HG03060 (cell line): ENCODE results near the gene ATR.
A peak's percentile ranks its signal among the peaks of the same experiment; 100 is the strongest.
"Not testable (repeated sequence)": the region's sequence is repeated elsewhere in the genome, so short reads cannot be mapped to it uniquely, and the experiment has no call there.

Experiments used
- ATAC-seq: cut with Tn5 transposase; IDR thresholded peaks from one replicate; pipeline ENCODE4 v1.9.1; 2021; ENCODE audit warnings: low read depth, moderate number of reproducible peaks; ENCODE audit not compliant: unreplicated experiment

Gene ATR

DNA sequence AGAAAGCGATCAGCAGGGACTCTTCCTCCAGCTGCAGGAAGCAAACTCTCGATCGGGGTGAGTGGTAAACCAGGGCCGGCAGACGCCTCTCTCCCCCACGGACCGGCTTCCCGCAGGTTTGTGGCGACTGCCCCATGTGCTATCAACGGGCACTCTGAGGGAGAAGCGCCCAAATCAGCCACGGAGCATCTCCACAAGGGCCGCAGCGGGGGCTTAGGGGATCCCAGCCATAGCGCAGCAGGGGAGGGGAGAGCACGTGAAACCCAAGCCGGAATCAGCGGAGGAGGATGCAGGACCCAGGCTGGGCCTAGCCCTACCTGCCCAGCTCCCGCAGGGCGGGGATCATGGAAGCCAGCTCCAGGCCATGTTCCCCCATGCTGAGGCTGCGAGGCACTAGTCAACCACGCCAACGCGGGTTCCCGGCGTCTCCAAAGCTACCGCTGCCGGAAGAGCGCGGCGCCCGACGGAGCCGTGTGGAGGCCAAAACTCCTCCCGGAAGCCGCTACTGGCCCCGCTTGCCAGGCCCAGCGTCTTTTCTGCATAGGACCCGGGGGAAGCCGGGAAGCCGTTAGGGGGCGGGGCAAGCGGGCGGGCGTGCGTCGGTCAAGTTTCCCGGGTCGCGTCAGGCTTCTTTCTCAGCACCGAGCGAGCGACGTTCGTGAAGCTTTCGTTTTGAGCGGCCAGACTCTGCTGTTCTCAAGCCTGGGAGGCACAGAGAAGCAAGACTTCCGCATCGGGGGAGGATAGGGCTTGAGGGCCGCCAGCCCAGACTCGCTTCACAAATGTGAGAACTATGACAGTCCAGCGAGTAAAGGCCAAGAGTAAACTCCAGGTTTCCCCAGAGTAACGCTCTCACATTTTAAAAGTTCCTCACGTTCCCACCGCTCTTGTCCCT is at the start of gene ATR:
TSS of gene ATR (minus strand) at position 405 of the 895 bp plus-strand sequence. CDS start at position 376, 29 bp downstream.
- ATAC-seq = peak; percentile 70

GRCh38 chr3:142626971-142627370 is 48.4 kb upstream of the ATR start:
- no peak for ATAC-seq

- no peak for ATAC-seq
These were observed 46.6 kb upstream of the ATR start for GRCh38 chr3:142625153-142625440.

DNA sequence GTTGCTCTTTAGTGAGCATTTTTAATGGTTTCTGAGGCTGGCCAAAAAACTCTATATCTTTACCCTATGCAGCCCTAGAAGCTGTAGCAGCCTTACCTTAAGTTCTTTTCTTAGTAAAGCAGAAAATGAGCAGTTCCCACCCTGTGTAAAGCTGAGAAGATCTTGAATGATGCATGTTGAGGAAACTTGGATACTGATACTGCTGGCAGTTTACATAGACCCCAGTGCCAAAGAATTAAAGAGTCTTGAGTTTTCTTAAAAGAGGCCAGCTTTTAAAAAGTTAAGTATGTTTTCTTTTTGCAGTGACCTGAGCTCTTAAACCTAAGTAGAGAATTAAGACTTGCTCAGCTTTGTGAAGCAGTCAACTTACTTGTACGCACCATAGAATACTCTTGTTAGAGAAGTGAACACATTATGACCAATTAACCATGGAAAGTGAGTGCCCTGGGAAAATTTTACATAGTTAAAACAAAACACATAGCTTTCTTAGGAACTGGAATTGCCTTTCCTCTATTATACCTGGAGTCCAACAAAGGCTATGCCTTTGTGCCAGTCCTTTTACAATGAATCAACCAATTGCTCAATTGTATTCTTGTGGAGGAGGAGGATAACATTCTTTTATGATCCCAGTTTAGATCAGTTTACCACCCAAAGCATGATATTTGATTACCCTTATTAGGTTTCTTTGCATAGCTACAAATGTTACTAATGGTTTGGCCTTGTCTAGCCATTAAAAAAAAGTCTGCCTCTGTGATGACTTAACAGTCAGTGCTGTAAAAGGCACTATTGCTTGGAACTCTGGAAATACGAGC is 46.0 kb upstream of the ATR start:
- ATAC-seq = no peak

DNA sequence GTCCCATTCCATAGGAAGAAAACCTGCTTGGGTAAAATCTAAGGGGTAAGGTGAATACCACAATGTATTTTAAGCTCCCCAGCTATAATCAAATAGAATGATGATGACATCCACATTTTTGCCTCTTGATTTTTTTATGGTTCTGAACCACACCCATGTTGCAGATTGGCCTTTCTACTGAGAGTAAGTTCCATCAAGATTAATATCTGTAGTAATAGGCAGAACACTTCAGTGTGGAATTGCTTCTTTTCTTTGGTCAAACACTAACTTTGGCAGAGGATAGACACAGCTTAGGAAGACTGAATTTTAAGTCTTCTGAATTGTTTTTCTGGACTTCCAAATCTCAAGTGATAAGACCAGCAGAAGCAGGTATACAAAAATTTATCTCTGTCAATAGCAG is 44.7 kb upstream of the ATR start:
- ATAC-seq = no peak

DNA sequence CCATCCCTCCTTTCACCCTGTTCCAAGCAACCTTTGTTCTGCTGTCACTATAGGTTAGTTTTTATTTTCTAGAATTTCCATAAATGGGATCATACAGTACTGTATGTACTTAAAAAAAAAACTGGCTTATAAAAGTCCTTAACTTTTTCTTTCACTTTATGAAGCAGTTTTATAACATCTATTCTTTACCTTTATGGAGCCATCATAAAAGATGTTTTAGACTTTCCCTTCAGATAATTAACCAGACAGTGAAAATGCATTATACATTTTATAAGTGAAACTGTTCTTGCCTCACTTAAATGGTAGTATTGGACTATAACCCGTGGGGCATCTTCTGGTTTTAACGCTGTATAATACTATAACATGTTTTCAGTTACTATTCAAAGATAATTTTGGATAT is 43.9 kb upstream of the ATR start:
- ATAC-seq = no peak

GRCh38 chr3:142618917-142619461 is 40.5 kb upstream of the ATR start:
- ATAC-seq = no peak

- ATAC-seq = no peak
These were observed 36.6 kb upstream of the ATR start for GRCh38 chr3:142615171-142615570.

DNA sequence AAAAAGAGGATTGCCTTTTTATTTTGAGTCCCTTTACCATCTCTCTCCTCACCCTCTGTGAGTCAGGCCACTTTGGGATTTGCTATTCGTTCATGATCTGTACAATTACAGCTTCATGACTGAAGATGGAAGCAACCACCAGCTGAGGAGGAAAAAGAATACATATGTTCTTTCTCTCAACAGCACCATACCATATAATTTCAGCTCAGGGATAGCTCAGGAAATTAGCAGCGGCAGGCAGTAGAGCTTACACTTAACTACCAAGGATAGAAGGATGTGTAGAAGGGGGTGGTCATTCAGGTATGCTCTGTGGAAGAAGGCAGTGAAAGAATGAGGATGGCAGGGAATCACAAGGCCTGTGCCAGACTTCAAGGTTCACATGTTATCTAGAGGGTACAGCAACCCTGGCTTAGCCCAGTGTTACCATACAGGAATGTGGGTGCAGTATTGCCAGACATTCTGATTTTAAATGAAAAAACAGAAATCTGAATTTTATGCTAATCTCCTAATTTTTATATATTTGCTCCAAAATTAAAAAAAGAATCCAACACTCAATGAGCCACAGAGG is 35.6 kb upstream of the ATR start:
- no peak for ATAC-seq

DNA sequence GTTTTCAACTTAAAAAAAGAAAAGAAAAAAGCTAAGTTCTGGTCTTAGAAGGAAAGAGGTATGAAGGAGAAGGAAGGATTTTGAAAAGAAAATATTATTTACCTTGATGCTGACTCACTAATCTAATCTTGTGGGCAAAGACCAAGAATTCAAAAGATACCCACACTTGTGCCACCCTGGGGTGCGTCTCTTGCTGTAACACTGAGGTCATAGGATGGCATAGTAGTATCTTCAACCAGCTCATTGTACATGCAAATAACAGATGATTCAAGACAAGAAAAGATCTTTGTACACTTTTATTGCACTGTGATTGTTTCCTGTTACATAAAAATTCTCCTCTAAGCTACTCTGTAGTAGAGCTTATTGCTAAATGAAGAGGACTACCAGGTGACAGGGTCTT is 35.0 kb upstream of the ATR start:
- ATAC-seq = no peak

GRCh38 chr3:142611206-142611605 is 32.7 kb upstream of the ATR start:
- ATAC-seq = no peak

DNA sequence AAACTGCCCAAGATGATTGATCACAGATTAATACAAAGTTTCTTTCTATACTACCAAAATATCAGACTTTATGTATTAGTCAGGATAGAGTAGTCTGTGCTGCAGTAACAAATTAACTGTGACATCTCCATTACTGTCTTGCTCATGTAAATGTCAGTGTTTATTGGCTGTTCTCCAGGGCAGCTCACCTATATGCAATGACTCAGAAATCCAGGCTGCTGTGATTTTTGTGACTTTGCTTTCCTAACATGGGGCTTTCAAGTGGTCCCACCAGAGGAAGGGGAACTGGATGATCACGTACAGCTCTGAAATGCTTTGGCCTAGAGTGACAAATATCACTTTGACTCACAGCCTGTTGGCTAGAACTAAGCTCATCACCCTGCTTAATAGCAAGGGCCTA is 30.6 kb upstream of the ATR start:
- no peak for ATAC-seq

DNA sequence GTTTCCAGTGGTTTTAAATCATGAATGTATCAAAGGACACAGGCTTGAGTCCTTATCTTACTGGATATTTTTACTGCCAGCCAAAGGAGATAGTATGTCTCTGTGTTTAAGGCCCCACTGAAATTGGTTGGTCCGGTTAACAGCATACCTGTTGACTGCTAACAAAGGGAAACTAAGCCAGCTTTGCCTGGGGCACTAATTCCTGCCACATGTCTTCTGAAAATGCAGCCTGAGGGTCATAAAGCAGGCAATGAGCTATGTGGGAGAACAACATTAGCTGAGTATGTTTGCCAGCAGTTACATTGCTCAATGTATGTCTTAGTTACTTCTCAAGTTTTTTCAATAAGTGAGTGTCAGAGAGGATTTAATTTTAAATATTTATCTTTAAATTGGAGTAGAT is 30.1 kb upstream of the ATR start:
- no peak for ATAC-seq

DNA sequence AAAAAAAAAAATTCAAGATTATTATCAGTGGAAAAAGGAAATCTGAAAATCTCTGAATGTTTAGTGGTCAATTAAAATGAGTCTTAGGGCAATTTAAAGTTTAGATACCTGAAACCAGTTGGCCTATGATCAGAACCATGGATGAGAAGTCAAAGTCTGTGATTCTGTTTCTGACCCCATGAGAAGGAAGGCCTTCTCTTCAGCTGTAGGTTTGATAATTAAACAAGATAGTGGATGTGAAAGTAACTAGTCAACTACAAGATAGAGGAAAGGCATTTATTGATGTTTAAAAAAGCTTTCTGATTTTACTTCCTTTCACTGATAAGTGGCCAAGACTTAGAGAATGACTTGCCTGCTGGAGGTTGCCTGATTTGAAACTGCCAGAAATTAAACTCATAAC is 26.4 kb upstream of the ATR start:
- no peak for ATAC-seq

- not testable (repeated sequence) for ATAC-seq
These were observed 24.8 kb upstream of the ATR start for GRCh38 chr3:142603386-142603705.

- ATAC-seq = no peak
These were observed 24.3 kb upstream of the ATR start for GRCh38 chr3:142602619-142603385.

DNA sequence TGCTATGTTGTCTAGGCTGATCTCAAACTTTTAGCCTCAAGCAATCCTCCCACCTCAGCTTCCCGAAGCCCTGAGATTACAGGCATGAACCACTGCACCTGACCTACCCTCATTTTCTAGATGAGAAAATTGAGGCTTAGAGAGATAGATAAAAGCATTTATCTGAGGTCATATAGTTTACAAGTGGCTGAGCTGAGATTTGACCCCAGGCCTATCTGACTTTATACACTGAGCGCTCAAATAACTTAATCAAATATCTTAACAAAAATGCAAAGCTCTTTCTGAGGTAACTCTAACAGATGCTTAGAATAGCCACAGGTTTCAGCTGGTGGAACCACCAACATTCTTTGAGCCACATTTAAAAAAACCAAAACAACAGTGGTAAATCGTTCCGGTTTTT is 23.2 kb upstream of the ATR start:
- no peak for ATAC-seq

GRCh38 chr3:142597906-142598305 is 19.4 kb upstream of the ATR start:
- ATAC-seq = no peak

GRCh38 chr3:142596726-142597088 is 18.2 kb upstream of the ATR start:
- ATAC-seq = no peak

DNA sequence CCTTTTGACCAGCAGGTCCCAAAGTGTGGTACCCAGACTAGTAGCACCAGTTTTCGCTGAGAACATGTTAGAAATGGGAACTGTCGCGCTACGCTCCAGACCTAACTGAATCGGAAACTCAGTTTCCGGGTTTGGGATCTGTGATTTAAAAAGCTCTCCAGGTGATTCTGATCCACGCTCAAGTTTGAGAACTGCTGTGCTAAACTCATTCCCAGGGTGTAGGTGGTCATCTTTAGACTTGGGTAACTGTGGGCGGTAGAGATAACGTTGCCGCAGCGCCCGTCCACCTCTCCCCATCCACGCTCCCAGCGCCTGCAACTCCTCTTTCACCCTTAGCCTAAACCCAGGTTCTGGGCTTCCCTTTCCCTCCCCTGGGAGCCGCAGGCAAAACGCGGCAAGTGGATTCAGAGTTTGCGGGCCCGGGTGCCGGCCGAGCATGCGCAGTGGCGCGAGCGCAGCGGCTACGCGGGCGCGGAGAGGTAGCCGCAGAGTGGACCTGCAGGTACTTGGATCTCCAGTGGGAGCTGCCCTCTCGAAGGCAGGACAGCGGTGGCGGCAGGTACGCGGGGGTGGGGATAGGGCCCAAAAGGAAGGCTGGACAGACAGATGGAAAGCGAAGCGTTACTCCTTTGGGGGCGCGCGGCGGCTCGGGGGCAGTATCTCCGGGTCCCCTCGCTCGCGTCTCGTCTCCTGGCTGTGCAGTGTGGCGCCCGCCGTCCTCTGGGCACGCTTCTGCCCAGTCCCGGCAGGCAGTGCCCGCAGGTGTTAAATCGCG is 17.6 kb upstream of the ATR start, which contains the start of gene PLS1:
TSS of gene PLS1 (plus strand) at position 443 of the 775 bp plus-strand sequence. CDS start 67,845 bp downstream, outside the sequence.
- ATAC-seq = peak; percentile 76
